IMR-90 (cell line): ENCODE measurements around the gene NDUFB11.

ENCODE experiments used
- BHLHE40 ChIP-seq: fragments of 150-350 bp; IDR thresholded peaks from 2 replicates; pipeline ENCODE4 v1.6.1; 2016; ENCODE audit warnings: mild to moderate bottlenecking, low read depth, low read length
- CEBPB ChIP-seq: IDR thresholded peaks from 2 replicates; pipeline ENCODE4 v1.6.1; 2012; ENCODE audit warnings: low read depth, low read length, improper control_type of control experiment
- CHD1 ChIP-seq: IDR thresholded peaks from 2 replicates; pipeline ENCODE4 v1.6.1; 2012; ENCODE audit warnings: low read depth, low read length, improper control_type of control experiment
- ELK1 ChIP-seq: fragments of 150-350 bp; IDR thresholded peaks from 2 replicates; pipeline ENCODE4 v1.6.1; 2016; ENCODE audit warnings: low read depth, mild to moderate bottlenecking, low read length, moderate library complexity, borderline replicate concordance
- FOS ChIP-seq: fragments of 150-350 bp; IDR thresholded peaks from 2 replicates; pipeline ENCODE4 v1.6.1; 2016; ENCODE audit warnings: low read depth, low read length
- MXI1 ChIP-seq: IDR thresholded peaks from 2 replicates; pipeline ENCODE4 v1.6.1; 2012; ENCODE audit warnings: low read depth, mild to moderate bottlenecking, low read length, moderate library complexity, borderline replicate concordance
- POLR2A ChIP-seq: IDR thresholded peaks from 2 replicates; pipeline ENCODE4 v1.6.1; 2012; ENCODE audit warnings: mild to moderate bottlenecking, low read depth, low read length
- RCOR1 ChIP-seq: IDR thresholded peaks from 2 replicates; pipeline ENCODE4 v1.6.1; 2012; ENCODE audit warnings: mild to moderate bottlenecking, low read length, improper control_type of control experiment; ENCODE audit not compliant: insufficient replicate concordance
- RFX5 ChIP-seq: IDR thresholded peaks from 2 replicates; pipeline ENCODE4 v1.8.0; 2012; ENCODE audit warnings: low read depth, mild to moderate bottlenecking, low read length, moderate library complexity
- SMC3 ChIP-seq: fragments of 150-350 bp; IDR thresholded peaks from 2 replicates; pipeline ENCODE4 v1.6.1; 2016; ENCODE audit warnings: low read depth, mild to moderate bottlenecking, antibody characterized with exemption, low read length, moderate library complexity
- USF2 ChIP-seq: fragments of 150-350 bp; IDR thresholded peaks from 2 replicates; pipeline ENCODE4 v1.6.1; 2017; ENCODE audit warnings: mild to moderate bottlenecking, antibody characterized with exemption, low read length, low read depth
- TF ChIP-seq, protein P1 (sequence below): conservative IDR thresholded peaks from 2 replicates; pipeline ENCODE4 v1.5.1; 2012; ENCODE audit warnings: mild to moderate bottlenecking, low read depth, low read length, improper control_type of control experiment

GRCh38 chrX:47093248-47093647, 51.3 kb downstream of the NDUFB11 start:
- TF ChIP-seq MXI1 (no peak), CEBPB (no peak), POLR2A (no peak), RFX5 (no peak), BHLHE40 (no peak), SMC3 (peak; percentile 42), RCOR1 (no peak), USF2 (no peak), ELK1 (no peak), FOS (no peak), CHD1 (no peak)
- TF ChIP-seq, protein P1, sequence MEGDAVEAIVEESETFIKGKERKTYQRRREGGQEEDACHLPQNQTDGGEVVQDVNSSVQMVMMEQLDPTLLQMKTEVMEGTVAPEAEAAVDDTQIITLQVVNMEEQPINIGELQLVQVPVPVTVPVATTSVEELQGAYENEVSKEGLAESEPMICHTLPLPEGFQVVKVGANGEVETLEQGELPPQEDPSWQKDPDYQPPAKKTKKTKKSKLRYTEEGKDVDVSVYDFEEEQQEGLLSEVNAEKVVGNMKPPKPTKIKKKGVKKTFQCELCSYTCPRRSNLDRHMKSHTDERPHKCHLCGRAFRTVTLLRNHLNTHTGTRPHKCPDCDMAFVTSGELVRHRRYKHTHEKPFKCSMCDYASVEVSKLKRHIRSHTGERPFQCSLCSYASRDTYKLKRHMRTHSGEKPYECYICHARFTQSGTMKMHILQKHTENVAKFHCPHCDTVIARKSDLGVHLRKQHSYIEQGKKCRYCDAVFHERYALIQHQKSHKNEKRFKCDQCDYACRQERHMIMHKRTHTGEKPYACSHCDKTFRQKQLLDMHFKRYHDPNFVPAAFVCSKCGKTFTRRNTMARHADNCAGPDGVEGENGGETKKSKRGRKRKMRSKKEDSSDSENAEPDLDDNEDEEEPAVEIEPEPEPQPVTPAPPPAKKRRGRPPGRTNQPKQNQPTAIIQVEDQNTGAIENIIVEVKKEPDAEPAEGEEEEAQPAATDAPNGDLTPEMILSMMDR, result peak; percentile 55
